ENCODE data around the gene TMEM151A. TPM values are rescaled to one million over a fixed set of nuclear protein-coding genes. Genes with fewer than 3 reads are reported as not detected.

Gene TMEM151A
- total RNA-seq, 1 donor = 0.36 TPM

DNA sequence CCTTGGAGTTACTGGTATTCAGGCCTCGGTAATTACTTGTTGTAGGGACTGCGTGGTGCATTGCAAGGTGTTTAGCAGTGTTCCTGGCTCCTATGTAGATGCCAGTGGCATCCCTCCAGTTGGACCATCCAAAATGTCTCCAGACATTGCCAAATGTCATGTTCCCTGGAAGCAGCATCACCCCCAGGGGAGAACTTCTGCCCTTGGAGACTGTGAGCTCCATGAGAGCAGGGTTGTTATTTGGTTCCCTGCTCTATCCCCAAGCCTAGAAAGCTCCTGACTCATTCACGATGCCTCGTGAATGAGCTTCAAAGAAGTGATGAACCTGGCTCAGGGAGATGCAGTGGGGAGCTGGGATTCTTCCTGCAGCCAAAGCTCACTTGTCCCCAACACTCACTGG lies 29.9 kb downstream of the TMEM151A start:
- no peak overlapping the region for H2AFZ ChIP-seq (ENCODE audit: low read length)
- no peaks in the 10 kb centered on the region for H3K36me3 ChIP-seq (ENCODE audit: insufficient read depth, low read length)
- H3K4me1 ChIP-seq (ENCODE audit: insufficient read depth, low read length) = peaks cover 57% of the 10 kb centered on the region
- no peaks in the 10 kb centered on the region for H3K9me3 ChIP-seq (ENCODE audit: low read depth, low read length)
- peaks cover 2% of the 10 kb centered on the region for H3K79me2 ChIP-seq (ENCODE audit: insufficient read depth, low read length)
- H3K4me3 ChIP-seq (ENCODE audit: insufficient read depth, low read length) = no peak overlapping the region
- no peaks in the 10 kb centered on the region for H3K27me3 ChIP-seq (ENCODE audit: insufficient read depth, low read length)
- H4K20me1 ChIP-seq (ENCODE audit: insufficient read depth, low read length) = peaks cover under 1% of the 10 kb centered on the region
- H3K27ac ChIP-seq (ENCODE audit: low read depth, low read length) = no peak overlapping the region
- peak; percentile 19 for DNase-seq (ENCODE audit: insufficient read length, low spot score, missing footprints)
- H3K4me2 ChIP-seq (ENCODE audit: insufficient read depth, low read length) = no peak overlapping the region
- TF ChIP-seq, protein P1, sequence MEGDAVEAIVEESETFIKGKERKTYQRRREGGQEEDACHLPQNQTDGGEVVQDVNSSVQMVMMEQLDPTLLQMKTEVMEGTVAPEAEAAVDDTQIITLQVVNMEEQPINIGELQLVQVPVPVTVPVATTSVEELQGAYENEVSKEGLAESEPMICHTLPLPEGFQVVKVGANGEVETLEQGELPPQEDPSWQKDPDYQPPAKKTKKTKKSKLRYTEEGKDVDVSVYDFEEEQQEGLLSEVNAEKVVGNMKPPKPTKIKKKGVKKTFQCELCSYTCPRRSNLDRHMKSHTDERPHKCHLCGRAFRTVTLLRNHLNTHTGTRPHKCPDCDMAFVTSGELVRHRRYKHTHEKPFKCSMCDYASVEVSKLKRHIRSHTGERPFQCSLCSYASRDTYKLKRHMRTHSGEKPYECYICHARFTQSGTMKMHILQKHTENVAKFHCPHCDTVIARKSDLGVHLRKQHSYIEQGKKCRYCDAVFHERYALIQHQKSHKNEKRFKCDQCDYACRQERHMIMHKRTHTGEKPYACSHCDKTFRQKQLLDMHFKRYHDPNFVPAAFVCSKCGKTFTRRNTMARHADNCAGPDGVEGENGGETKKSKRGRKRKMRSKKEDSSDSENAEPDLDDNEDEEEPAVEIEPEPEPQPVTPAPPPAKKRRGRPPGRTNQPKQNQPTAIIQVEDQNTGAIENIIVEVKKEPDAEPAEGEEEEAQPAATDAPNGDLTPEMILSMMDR (IDR thresholded peaks at IDR 0.05; ENCODE audit: extremely low read depth, low read depth, low read length) = no peak

DNA sequence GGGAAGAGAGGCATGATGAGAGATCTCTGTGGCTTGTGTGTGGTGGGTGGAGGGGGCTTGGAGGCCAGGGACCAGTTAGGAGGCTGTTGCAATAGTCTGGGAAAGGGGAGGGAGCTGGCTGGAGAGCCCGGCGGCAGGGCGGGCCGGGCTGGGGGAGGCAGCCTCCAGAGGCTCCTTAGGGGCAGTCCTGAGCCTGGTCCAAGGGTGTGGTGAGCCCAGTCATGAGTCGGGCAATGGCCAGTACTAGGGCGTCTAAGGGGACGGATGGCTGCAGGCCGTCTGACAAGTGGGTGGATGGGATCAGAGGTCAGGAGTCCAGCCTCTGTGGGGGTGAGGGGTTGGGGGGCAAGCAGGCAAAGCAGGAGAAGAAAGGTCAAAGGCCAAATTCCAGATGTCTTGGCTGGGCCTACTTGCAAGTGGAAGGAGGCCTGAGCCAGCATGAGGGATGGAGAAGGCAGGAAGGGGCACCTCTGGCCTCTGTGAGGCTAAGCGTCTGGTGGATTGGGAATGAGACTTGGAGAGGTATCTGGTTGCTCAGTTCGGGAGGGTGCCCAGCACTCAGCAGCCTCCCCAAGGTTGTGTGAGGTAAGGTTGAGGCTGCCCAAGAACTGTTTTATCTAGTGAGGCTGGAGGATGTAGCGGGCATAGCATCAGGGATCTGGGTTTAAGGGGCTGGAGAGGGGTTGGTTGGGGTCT lies 31.2 kb downstream of the TMEM151A start:
- peak; percentile 95 for DNase-seq (ENCODE audit: insufficient read length, low spot score, missing footprints)
- peak overlapping the region; percentile 71 for H2AFZ ChIP-seq (ENCODE audit: low read length)
- no peak overlapping the region for H3K4me2 ChIP-seq (ENCODE audit: insufficient read depth, low read length)
- H3K79me2 ChIP-seq (ENCODE audit: insufficient read depth, low read length) = no peaks in the 10 kb centered on the region
- H4K20me1 ChIP-seq (ENCODE audit: insufficient read depth, low read length) = no peaks in the 10 kb centered on the region
- H3K9me3 ChIP-seq (ENCODE audit: low read depth, low read length) = no peaks in the 10 kb centered on the region
- no peaks in the 10 kb centered on the region for H3K27me3 ChIP-seq (ENCODE audit: insufficient read depth, low read length)
- H3K4me1 ChIP-seq (ENCODE audit: insufficient read depth, low read length) = peaks cover 59% of the 10 kb centered on the region
- H3K36me3 ChIP-seq (ENCODE audit: insufficient read depth, low read length) = no peaks in the 10 kb centered on the region
- TF ChIP-seq, protein P1 (IDR thresholded peaks at IDR 0.05; ENCODE audit: extremely low read depth, low read depth, low read length) = no peak
- peak overlapping the region; percentile 47 for H3K27ac ChIP-seq (ENCODE audit: low read depth, low read length)
- no peak overlapping the region for H3K4me3 ChIP-seq (ENCODE audit: insufficient read depth, low read length)

DNA sequence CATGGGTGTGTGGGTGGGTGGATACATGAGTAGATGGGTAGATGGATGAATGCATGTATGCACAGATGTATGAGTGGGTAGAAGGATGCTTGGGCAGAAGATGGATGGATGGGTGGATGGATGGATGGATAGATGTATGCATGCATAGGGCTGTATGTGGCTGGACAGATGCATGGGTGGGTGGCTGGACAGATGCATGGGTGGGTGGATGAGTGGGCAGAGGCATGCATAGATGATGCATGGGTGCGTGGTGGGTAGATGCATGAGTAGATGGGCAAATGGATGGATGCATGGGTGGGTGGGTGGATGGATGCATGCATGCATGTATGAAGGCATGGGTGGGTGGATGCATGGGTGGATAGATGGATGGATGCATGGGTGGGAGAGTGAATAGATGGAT lies 32.0 kb downstream of the TMEM151A start:
- H3K4me3 ChIP-seq (ENCODE audit: insufficient read depth, low read length) = no peak overlapping the region
- H4K20me1 ChIP-seq (ENCODE audit: insufficient read depth, low read length) = no peaks in the 10 kb centered on the region
- H3K27me3 ChIP-seq (ENCODE audit: insufficient read depth, low read length) = no peaks in the 10 kb centered on the region
- H2AFZ ChIP-seq (ENCODE audit: low read length) = no peak overlapping the region
- DNase-seq (ENCODE audit: insufficient read length, low spot score, missing footprints) = no peak
- H3K27ac ChIP-seq (ENCODE audit: low read depth, low read length) = no peak overlapping the region
- H3K9me3 ChIP-seq (ENCODE audit: low read depth, low read length) = no peaks in the 10 kb centered on the region
- no peaks in the 10 kb centered on the region for H3K79me2 ChIP-seq (ENCODE audit: insufficient read depth, low read length)
- TF ChIP-seq, protein P1 (IDR thresholded peaks at IDR 0.05; ENCODE audit: extremely low read depth, low read depth, low read length) = no peak
- no peak overlapping the region for H3K4me2 ChIP-seq (ENCODE audit: insufficient read depth, low read length)
- peaks cover 59% of the 10 kb centered on the region for H3K4me1 ChIP-seq (ENCODE audit: insufficient read depth, low read length)
- no peaks in the 10 kb centered on the region for H3K36me3 ChIP-seq (ENCODE audit: insufficient read depth, low read length)

DNA sequence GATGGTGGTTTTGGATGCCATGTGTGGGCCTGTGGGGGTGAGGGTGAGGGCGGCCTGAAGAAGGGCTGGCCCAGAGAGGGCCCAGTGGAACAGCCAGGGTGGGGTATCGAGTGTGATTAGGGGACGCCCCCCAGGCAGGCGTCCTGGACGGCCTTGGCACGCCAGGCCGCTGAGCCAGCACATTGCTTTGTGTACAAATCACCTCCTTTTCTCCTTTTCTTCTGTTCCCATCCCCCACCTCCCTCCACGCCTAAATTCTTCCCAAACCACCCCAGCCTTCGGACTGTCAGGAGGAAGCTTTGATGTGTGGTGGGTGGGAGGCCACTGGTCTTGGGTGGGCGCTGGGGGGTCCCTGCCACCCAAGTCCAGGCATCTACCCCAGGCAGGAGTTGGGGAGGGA lies 33.0 kb downstream of the TMEM151A start:
- no peak overlapping the region for H2AFZ ChIP-seq (ENCODE audit: low read length)

More for the DNA sequence above, 33.0 kb downstream of the TMEM151A start:
- H3K27ac ChIP-seq (ENCODE audit: low read depth, low read length) = peak overlapping the region; percentile 50
- H3K79me2 ChIP-seq (ENCODE audit: insufficient read depth, low read length) = no peaks in the 10 kb centered on the region
- H3K4me2 ChIP-seq (ENCODE audit: insufficient read depth, low read length) = no peak overlapping the region
- H3K9me3 ChIP-seq (ENCODE audit: low read depth, low read length) = no peaks in the 10 kb centered on the region
- TF ChIP-seq, protein P1 (IDR thresholded peaks at IDR 0.05; ENCODE audit: extremely low read depth, low read depth, low read length) = no peak
- H3K4me1 ChIP-seq (ENCODE audit: insufficient read depth, low read length) = peaks cover 55% of the 10 kb centered on the region
- H3K36me3 ChIP-seq (ENCODE audit: insufficient read depth, low read length) = no peaks in the 10 kb centered on the region
- no peak overlapping the region for H3K4me3 ChIP-seq (ENCODE audit: insufficient read depth, low read length)
- peak; percentile 81 for DNase-seq (ENCODE audit: insufficient read length, low spot score, missing footprints)
- no peaks in the 10 kb centered on the region for H3K27me3 ChIP-seq (ENCODE audit: insufficient read depth, low read length)
- H4K20me1 ChIP-seq (ENCODE audit: insufficient read depth, low read length) = no peaks in the 10 kb centered on the region
